Measurements from ENCODE around the gene SPECC1L. TPM values are rescaled to one million over a fixed set of nuclear protein-coding genes. Genes with fewer than 3 reads are reported as not detected.

Gene SPECC1L
- total RNA-seq, 1 donor from 2014 or later = 92.9 TPM

DNA sequence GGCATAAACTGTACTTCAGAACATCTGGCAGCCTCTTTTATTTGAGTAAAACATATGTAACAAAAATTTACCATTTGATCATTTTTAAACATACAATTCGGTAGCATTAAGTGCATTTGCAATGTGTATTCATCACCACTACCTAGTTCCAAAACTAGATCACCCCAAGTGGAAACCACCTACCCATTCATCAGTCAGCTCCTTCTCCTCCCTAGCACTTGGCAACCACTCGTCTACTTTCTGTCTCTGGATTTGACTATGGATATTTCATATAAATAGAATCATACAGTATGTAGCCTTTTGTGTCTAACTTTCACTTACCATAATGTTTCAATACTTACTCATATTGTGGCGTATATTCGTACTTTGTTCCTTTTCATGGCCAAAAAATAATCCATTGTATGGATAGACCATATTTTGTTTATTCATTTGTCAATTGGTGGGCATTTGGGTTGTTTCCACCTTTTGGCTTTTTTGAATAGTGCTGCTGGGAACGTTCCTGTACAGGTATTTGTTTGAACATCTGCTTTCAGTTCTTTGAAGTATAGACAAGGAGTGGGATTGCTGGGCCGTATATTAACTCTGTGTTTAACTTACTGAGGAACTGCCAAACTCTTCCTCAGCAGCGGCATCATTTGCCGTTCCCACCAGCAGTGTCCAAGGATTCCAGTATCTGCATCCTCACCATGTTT is 129.5 kb downstream of the SPECC1L start:
- no peak for DNase-seq (ENCODE audit: low spot score)

DNA sequence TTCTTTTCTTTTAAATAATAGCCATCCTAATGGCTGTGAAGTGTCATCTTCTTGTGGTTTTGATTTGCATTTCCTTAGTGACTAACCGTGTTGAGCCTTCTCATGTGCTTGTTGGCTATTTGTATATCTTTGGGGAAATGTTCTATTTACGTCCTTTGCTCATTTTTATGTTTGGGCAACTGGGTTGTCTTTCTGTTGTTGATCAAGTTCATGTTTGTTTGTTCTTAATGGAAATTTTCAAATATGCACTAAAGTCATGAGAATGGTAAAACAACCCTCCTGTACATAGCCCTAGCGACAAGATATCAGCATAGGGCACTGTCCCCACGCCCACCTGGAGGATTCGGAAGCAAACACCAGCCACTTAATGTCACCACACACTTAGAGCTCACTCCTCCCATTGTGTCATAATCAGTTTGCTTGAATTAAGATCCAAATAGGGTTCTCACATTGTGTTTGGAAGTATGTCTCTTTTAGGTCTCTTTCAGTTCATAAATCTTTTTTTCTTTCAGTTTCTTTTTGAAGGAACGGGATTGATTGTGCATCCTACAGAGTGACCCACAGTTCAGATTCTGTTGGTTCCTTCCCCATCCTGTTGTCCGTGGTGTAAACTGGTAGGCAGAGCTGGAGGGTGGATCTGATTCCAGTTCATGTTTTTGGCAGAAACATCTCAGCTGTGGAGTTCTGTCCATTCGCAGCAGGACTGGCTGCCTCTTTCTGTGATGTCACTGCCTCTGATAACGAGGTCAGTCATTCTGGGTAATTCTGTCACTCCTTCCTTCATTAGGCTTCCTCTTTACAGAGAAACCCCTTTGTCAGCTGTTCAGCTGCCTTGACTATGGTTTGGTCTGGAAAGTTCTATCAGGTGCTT is 130.3 kb downstream of the SPECC1L start:
- DNase-seq (ENCODE audit: low spot score) = no peak

DNA sequence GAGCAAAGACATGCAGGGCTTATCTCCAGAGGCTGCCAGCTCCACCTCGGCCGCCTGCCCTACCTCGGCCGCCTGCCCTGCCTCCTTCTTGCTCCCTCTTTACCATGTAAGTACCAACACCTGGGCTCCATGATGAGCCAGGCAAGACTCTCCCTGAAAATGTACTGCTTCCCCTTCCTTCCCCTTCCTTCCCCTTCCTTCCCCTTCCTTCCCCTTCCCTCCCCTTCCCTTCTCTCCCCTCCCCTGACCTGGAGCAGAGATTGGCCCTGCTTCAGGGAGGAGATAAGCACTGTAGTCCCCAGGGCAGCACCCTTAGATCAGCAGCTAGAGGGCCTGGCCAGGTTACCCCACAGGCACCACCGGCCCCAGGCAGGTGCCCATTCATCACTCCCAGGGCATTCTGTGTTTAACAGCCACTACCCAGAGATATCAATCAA is 131.3 kb downstream of the SPECC1L start:
- DNase-seq (ENCODE audit: low spot score) = no peak

DNA sequence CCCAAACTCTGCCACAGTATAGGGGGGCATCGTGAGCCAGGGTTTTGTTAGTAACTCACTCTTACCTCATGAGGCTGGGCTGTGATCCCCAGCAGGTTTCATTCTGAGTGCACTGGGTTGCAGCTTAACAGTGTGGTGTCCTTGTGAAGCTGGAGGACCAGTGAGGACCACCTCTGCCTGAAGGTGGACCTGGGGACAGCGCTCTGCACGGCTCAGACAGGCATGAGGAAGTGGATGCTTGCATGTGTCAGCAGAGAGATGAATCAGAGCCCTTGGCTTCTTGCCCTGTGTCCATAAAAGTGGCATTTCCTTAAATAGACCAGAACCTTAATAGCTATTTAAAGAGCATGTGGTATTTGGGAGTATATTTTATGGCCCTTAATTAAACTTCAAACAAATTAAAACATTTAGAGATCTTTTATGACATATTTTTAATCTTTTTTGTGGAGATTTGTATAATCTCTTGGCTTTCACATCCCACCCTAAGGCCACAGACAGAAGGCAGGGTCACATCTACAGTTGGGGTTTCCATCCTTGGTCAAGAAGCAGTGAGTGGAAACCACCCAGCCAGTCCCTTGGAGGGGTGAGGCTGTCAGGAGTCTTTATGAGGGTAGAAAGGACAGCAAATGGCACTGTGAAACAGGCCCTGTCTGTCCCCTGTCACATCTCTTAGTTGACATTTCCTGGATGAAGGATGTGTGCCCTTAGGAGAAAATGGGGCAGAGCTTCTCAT is 132.0 kb downstream of the SPECC1L start:
- DNase-seq (ENCODE audit: low spot score) = peak; percentile 91

DNA sequence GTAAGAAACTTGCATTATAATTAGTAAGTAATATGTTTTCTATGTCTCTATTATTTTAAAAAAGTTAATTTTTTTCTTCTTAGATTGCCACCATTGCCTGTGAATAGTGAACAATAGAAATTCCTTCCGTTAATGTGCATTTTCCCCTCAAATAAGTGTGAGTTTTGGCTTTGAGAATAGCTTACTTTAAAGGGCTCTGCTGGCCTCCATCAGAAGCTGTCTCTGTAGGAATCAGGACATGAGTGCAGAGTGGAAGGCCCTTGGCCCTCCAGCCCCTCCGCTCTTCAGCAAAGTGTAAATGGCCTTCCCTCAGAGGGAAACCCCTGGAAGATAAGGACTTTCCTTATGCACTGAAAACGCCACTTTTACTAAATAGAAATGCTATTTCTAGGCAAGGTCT is 132.7 kb downstream of the SPECC1L start:
- no peak for DNase-seq (ENCODE audit: low spot score)

DNA sequence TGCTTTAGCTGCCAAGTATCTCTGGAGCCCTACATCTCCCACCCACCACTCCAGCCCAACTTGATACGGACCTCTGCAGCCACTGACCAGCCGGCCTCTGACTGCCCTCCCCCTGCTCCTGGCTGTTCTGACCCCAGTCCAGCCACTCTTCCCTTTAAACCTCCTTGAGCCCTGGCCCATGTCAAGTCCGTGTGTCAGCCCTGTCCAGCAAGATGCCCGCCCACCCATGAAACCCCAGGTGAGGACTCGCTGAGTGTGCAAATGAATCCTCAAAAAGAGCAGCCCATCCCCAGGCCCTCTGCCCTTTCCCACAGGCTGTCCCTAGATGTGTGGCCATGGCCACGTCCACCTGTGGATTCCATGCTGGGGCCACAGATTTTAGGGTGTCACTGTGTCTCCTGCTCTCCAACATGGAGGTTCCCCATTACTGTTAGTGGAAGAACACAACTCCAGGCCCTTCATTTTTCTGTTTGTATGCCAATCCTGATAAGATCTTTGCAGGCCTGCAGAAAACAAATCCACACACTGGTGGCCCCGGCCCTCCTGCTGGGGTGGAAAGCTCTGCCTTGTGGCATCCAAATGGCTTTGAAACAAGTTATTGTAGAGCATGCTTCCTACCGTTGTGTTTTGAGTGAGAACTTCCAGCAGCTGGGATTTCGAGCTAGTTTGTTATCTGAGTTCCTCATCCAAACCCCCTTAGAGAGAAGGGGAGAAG is 134.1 kb downstream of the SPECC1L start:
- no peak for DNase-seq (ENCODE audit: low spot score)

DNA sequence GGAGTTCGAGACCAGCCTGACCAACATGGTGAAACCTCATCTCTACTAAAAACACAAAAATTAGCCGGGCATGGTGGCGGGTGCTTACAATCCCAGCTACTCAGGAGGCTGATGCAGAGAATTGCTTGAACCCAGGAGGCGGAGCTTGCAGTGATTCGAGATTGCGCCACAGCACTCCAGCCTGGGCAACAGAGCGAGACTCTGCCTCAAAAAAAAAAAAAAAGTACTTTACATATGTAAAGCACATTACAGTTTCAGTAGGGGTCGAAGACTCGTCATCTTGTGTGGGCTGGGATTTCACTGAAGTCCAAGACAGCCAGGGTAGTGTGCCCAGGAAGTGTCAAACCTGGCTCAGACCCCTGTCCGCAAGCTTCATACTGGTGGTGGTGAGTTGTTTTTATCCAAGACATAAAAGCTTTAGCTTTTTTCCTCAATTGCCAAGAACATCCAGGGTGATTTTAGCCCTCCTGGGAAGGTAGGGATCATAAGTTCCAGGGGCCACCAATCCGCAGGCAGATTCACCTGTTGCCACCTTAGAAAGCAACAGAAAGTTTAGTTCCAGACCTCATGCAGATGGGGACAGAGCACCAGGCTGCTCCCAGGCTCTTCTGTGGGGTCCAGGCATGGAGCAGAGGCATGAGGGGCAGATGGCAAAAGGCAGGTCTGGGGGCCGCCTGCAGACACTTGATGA is 135.1 kb downstream of the SPECC1L start:
- DNase-seq (ENCODE audit: low spot score) = no peak

DNA sequence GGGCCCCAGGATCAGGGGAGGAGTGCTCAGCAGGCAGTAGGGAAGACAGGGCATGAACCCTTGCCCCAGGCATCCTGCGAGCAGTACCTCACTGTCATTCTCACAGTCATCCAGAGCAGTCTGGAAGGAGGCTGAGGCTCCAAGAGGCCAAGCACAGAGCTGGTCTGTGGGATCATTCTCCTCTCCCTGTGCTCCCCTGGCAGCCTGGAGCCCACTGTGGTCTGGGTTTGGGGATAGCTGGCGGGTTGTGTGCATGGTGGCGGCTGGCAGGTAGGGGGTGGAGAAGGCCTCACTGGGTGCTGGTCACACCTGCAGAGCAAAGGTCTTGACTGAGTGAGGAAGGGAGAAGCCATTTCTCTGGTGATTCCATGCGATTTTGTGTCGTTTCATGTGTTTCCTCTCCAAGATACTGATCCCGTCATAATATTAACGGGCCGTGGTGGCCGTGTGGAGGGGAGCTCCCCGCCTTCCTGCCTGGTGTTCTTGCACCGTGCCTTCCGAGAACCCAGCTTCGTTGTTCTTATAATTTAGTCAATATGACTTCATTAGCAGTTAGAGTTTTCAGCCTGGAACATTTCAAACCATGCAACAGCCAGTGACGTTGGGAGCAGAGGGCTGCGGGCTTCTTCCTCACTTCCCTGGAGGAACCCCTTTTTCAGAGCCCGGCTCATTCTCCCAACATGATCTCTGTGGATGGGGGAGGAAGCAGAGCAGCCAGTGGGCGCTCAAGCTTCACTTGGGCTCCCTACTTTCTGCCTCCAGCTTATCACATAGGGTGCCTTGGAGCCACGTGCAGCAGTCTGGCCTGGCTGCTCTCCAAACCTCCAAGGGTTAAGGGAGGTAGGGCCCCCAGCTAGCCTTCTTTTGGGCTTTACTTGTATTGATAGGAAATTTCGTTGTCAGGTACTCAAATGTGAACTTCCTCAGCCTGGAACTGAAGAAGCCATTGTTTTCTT is 136.0 kb downstream of the SPECC1L start:
- no peak for DNase-seq (ENCODE audit: low spot score)

DNA sequence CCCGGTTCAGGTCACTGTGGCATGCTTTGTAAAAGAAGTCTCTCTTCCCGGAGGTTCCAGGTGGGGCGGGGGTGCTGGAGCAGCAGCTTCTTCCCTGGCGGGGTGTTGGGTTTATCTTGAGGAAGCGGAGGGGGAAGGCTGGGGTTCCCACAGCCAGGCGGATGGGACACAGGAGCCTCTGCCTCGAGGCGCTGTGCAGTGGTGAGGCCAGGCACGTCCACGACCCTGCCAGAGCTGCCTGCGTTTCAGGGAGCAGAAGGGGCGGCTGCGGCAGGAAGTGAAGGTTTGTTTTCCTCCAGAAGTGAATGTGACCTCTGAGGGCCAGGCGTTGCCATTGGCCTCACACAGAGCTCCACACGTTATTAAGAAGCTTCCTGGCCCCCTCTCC is 136.6 kb downstream of the SPECC1L start:
- DNase-seq (ENCODE audit: low spot score) = no peak

DNA sequence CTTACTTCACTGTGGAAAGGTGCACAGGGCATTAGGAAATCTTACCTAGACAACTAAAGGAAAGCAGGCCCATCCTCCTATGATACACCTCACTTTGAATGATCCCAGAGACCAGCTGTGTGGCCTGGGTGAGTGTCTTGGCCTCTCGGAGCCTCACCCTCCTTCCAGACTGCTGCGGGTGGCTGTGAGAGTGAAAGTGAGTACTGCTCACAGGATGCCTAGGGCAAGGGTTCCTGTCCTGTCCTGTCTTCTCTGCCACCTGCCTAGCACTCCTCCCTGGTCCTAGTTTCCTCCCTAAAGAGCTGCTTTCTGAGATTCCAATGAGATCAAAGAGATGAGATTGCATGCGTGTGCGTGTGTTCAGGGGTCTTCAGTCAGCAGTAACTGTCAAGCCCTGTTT is 137.3 kb downstream of the SPECC1L start:
- no peak for DNase-seq (ENCODE audit: low spot score)

DNA sequence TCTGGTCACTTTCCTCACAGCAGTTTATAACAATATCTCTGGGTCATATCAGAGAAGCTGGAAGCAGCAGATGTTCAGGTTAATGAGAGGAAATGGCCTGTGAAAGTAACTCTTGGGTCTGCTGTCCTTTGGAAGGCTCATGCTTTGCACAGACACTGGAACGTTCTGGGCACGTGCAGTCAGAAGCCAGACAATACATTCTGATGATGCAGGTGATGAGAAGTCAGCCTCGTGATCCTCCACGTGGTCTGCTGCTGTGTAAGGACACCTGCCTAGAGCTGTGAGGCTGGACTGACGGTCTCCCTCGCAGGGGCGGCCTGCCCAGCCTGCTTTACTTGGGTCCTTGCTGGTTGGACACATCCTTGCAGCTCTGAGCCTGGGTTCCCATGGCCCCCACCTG is 138.0 kb downstream of the SPECC1L start:
- no peak for DNase-seq (ENCODE audit: low spot score)

DNA sequence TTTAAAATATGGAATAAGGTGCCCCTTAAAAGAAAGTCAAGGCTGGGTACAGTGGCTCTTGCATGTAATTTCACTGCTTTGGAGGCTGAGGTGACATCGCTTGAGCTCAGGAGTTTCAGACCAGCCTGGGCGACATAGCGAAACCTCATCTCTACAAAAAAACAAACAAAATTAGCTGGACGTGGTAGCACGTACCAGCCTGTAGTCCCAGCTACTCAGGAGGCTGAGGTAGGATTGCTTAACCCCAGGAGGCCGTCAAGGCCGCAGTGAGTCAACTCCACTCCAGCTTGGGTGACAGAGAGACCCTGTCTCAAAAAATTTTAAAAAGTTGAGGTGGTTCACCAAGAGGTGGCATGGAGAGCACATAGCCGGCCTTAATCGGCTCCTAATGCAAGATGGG is 139.1 kb downstream of the SPECC1L start:
- no peak for DNase-seq (ENCODE audit: low spot score)

DNA sequence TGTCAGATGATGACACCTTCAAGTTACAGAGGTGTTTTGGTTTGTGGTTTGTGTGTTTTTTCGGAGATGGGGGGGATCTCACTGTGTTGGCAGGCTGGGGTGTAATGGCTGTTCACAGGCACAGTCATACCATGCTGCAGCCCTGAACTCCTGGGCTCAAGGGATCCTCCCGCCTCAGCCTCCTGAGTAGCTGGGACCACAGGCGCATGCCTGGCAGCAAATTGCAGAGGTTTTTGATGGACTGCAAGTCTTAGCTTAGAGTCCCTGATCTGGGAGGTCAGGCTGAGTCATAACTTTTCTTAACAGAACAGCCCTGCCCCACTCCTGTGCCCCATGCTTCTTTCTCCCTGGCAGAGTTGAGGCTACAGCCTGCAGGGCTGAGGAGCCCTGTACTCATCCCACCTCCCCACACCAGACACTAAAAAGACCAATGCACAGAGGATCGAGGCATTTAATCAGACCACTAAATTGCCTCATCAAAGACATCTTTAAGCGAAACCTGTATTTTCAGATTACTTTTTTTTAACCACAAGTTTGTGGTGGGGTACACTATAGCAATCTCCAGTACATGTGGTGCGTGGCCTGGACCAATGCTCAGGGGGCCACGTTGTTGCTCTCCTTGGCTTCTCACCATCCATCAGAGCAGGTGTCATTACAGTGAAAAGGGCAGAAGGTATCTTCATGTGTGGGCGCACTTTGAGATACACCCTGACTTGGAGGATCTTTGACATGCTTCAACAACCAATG is 139.7 kb downstream of the SPECC1L start:
- no peak for DNase-seq (ENCODE audit: low spot score)

DNA sequence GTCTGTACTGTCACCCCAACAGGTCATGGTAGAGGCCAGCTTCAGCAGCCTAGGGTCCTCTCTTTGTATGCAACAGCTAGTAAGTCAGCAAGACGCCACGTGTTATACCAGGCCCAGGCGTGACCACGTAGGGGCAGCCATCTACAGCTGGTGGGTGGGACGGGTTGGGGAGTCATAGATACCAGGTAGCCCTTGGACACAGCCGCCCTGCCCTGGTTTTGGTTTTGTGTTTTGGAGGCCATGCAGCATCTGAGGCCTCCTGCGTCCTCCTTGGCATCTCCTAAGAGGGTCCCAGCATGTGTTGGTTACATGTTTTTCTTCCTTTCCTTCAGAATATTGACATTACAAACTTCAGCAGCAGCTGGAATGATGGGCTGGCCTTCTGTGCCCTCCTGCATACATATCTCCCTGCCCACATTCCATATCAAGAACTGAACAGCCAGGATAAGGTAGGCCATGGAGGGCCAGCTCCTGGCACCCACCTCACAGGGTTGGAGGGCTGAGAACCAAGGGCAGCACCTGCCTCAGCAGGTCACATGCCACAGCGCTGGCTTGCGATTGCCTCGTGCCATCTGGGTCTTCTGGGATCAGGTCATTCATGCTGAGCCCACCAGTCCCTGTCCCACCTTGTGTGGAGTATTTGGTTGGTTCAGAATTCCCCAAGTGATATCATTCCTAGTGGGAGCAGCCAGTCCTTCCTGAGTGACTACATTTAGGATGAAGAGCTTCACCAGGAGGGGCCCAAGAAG is 140.8 kb downstream of the SPECC1L start:
- no peak for DNase-seq (ENCODE audit: low spot score)

DNA sequence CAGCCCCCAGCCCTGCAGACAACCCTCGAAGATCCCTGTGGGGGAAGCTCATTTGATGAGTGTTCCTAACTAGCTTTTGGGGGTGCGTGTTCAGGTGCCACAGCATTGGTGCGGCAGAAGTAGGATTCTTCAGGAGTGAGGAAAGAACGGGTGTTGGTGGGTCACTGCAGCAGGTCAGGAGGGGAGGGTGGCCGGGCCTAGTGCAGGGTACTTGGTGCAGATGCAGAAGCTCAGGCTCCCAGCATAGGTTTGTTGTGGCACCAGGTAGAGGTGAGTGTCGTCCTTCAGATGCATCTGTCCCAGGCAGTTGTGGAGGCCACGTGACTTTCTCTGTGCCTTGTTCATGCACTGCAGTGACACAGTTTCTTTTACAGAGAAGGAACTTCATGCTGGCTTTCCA is 141.6 kb downstream of the SPECC1L start:
- DNase-seq (ENCODE audit: low spot score) = no peak

DNA sequence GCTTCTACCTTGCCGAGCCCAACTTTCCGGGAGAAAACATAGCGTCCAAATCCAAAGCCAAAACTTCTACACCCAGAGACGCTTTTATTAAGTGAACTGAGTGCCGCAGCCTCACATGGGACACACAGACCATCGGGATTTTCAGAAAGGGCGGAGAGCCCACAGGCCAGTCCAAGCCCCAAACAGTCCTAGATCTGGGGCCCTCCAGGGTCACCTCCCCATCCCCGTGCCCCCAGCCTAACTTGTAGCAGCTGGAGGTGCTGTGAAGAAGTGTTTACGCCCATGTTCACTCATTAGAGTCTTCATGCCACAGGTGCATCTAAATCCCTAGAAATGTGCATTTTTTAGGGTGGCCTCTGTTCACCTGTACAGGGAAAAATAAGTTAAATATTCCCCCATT is 142.6 kb downstream of the SPECC1L start:
- no peak for DNase-seq (ENCODE audit: low spot score)

DNA sequence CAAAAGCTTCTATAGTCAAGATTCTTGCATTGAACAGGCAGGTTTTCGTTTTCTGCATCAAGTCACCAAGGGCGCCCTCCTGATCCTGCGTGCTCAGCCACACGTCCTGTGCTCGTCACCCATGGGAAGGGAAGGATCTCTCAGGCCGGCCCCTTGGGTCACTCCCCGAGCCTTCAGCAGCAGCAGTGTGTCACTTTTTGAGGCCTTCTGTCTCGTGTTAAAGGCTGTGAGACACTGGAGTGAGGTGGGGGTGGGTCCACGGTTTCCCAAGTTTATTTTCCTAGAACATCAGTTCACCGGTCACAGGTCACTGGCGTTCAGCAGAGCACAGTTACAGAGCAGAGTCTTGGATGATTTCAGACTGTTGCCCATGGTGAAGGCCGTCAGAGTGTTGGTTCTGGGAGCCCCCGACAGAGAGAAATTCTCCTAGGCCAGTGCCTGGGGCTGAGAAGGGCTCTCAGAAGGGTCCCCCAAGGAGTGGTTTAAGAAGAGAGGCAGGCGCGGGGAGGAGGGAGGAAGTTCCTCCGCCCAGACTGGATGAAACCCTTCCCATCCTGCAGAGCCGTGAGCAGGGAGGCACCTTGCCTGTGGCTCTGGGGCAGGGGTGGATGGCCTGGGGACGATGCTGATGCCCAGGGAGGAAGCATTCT is 143.2 kb downstream of the SPECC1L start:
- DNase-seq (ENCODE audit: low spot score) = no peak

DNA sequence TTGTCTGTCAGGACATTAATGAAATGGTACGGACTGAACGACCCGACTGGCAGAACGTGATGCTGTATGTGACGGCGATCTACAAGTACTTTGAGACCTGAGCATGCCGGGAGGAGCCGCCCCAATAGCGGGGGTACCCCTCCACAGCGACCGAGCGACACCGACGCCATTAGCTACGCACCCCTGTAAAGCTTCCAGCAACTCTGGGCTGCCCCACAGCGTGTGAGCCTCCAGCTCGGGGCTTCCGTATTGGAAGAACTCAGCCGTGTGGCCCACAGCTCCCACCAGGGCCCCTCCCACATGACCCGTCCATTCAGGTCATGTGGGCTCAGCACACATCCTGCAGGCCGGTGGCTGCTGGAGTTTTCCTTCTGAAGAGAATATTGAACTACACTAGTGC is 143.9 kb downstream of the SPECC1L start:
- DNase-seq (ENCODE audit: low spot score) = no peak
